ENCODE results near the gene CRYGS.

- TF ChIP-seq CTCF (IDR thresholded peaks at IDR 0.05; ENCODE audit: insufficient read depth, low read depth, low read length) (no peak), EZH2 (IDR thresholded peaks at IDR 0.05; ENCODE audit: insufficient read depth, low read length) (no peak)
Observed at GRCh38 chr3:186592682-186593081, 48.5 kb upstream of the CRYGS start.
